Calu3 (cell line): ENCODE results near the gene DEPDC5. TPM values are rescaled to one million over a fixed set of nuclear protein-coding genes. Genes with fewer than 3 reads are reported as not detected.

Experiments used
- BruUV-seq: library from RNA; stranded (reverse); fragments of 400-500 nt; replicated peaks from 2 replicates; lab custom pipeline; 2021; lab: Mats Ljungman, UMichigan
- CTCF ChIA-PET: fragments of 300-600 bp; sonication (Branson Sonifier 250); formaldehyde crosslinking; loops from one replicate; lab custom pipeline; 2022; ENCODE audit warnings: antibody characterized with exemption; lab: Charles Lee
- DNase-seq: peaks from one replicate; pipeline ENCODE4 v3.0.0; 2022
- H3K27ac Mint-ChIP-seq: one replicate; pipeline ENCODE4 v1.8.0; 2022; ENCODE audit warnings: mixed read lengths; ENCODE audit not compliant: unreplicated experiment
- H3K27me3 Mint-ChIP-seq: one replicate; pipeline ENCODE4 v1.8.0; 2022; ENCODE audit warnings: mixed read lengths; ENCODE audit not compliant: unreplicated experiment
- H3K36me3 Mint-ChIP-seq: one replicate; pipeline ENCODE4 v1.8.0; 2022; ENCODE audit warnings: mild to moderate bottlenecking, moderate library complexity, mixed read lengths; ENCODE audit not compliant: insufficient read depth, unreplicated experiment
- H3K4me1 Mint-ChIP-seq: one replicate; pipeline ENCODE4 v1.8.0; 2022; ENCODE audit warnings: mild to moderate bottlenecking, low read depth, mixed read lengths; ENCODE audit not compliant: unreplicated experiment
- H3K4me3 Mint-ChIP-seq: one replicate; pipeline ENCODE4 v1.8.0; 2022; ENCODE audit warnings: mild to moderate bottlenecking, low read depth, moderate library complexity, mixed read lengths; ENCODE audit not compliant: unreplicated experiment
- H3K9me3 Mint-ChIP-seq: one replicate; pipeline ENCODE4 v1.8.0; 2022; ENCODE audit warnings: low read depth, mixed read lengths; ENCODE audit not compliant: unreplicated experiment
- CTCF ChIP-seq: fragments of 200-600 bp; IDR thresholded peaks from one replicate; pipeline ENCODE4 v1.8.0; 2022; ENCODE audit warnings: antibody characterized with exemption; ENCODE audit not compliant: unreplicated experiment
- intact Hi-C: fragments of 100-400 bp; cut with micrococcal nuclease; formaldehyde crosslinking; loops from one replicate; pipeline ENCODE4 v1.10.0; 2022; ENCODE audit not compliant: unreplicated experiment
- total RNA-seq: library from RNA; stranded (reverse); gene quantifications from 2 replicates; pipeline ENCODE4 v1.2.3, GENCODE V29; 2022

DEPDC5 gene
- total RNA-seq, 1 experiment from 2014 or later: 33.1 TPM

- CTCF ChIA-PET: no interaction called here
- no peak for DNase-seq
- TF ChIP-seq CTCF: no peak
- H3K4me1 Mint-ChIP-seq: no peaks in the 10 kb centered on the region
- H3K27ac Mint-ChIP-seq: no peak overlapping the region
- no peak overlapping the region for H3K4me3 Mint-ChIP-seq
- no peaks in the 10 kb centered on the region for H3K9me3 Mint-ChIP-seq
- intact Hi-C loops: no loop called here
- BruUV-seq: no TSS peak
- H3K36me3 Mint-ChIP-seq: no peaks in the 10 kb centered on the region
- H3K27me3 Mint-ChIP-seq: peaks cover 29% of the 10 kb centered on the region
Measured at GRCh38 chr22:31923136-31923535, 169.3 kb downstream of the DEPDC5 start.

- Mint-ChIP-seq H3K36me3 (no peaks in the 10 kb centered on the region), H3K27me3 (peaks cover 33% of the 10 kb centered on the region), H3K9me3 (no peaks in the 10 kb centered on the region), H3K27ac (no peak overlapping the region), H3K4me1 (no peaks in the 10 kb centered on the region), H3K4me3 (no peak overlapping the region)
- no peak for TF ChIP-seq CTCF
- DNase-seq: no peak
- no TSS peak for BruUV-seq
- intact Hi-C loops: no loop called here
- CTCF ChIA-PET: no interaction called here
Measured at GRCh38 chr22:31923747-31924146, 169.9 kb downstream of the DEPDC5 start.

- BruUV-seq: no TSS peak
- Mint-ChIP-seq H3K27ac (no peak overlapping the region), H3K4me3 (no peak overlapping the region), H3K4me1 (no peaks in the 10 kb centered on the region), H3K27me3 (peaks cover 43% of the 10 kb centered on the region), H3K36me3 (no peaks in the 10 kb centered on the region), H3K9me3 (no peaks in the 10 kb centered on the region)
- TF ChIP-seq CTCF: no peak
- intact Hi-C loops: no loop called here
- DNase-seq: no peak
- CTCF ChIA-PET: no interaction called here
Measured at GRCh38 chr22:31925056-31925455, 171.2 kb downstream of the DEPDC5 start.

GRCh38 chr22:31926024-31926423 lies 172.2 kb downstream of the DEPDC5 start:
- CTCF ChIA-PET: no interaction called here
- Mint-ChIP-seq H3K4me3 (no peak overlapping the region), H3K27ac (no peak overlapping the region), H3K36me3 (no peaks in the 10 kb centered on the region), H3K4me1 (no peaks in the 10 kb centered on the region), H3K9me3 (no peaks in the 10 kb centered on the region), H3K27me3 (peaks cover 47% of the 10 kb centered on the region)
- DNase-seq: no peak
- intact Hi-C loops: no loop called here
- no peak for TF ChIP-seq CTCF
- BruUV-seq: no TSS peak
